GM21825 (cell line): Measurements from ENCODE around the gene NDEL1.

ENCODE experiments used
- ATAC-seq: cut with Tn5 transposase; IDR thresholded peaks from one replicate; pipeline ENCODE4 v1.9.1; 2021; ENCODE audit warnings: mild to moderate bottlenecking, moderate library complexity; ENCODE audit not compliant: unreplicated experiment

Gene NDEL1

GRCh38 chr17:8477715-8478441 is 42.2 kb downstream of the NDEL1 start:
- no peak for ATAC-seq

- ATAC-seq, result no peak
Observed at GRCh38 chr17:8479431-8479947, 43.8 kb downstream of the NDEL1 start.

GRCh38 chr17:8480011-8480976 is 44.6 kb downstream of the NDEL1 start:
- no peak for ATAC-seq

GRCh38 chr17:8481089-8481488 is 45.4 kb downstream of the NDEL1 start:
- no peak for ATAC-seq

GRCh38 chr17:8481703-8482102 is 46.0 kb downstream of the NDEL1 start:
- no peak for ATAC-seq

GRCh38 chr17:8482546-8482945 is 46.9 kb downstream of the NDEL1 start:
- ATAC-seq, result no peak

GRCh38 chr17:8484465-8484864 is 48.8 kb downstream of the NDEL1 start:
- ATAC-seq, result no peak

GRCh38 chr17:8485491-8485890 is 49.8 kb downstream of the NDEL1 start:
- no peak for ATAC-seq

GRCh38 chr17:8487130-8487645 is 51.5 kb downstream of the NDEL1 start:
- ATAC-seq, result no peak

GRCh38 chr17:8487743-8488142 is 52.1 kb downstream of the NDEL1 start:
- no peak for ATAC-seq

- no peak for ATAC-seq
Observed at GRCh38 chr17:8488491-8488890, 52.8 kb downstream of the NDEL1 start.

- no peak for ATAC-seq
Observed at GRCh38 chr17:8488901-8489300, 53.2 kb downstream of the NDEL1 start.

- no peak for ATAC-seq
Observed at GRCh38 chr17:8489841-8490240, 54.2 kb downstream of the NDEL1 start.

GRCh38 chr17:8490256-8491023 is 54.8 kb downstream of the NDEL1 start:
- ATAC-seq, result no peak

- no peak for ATAC-seq
Observed at GRCh38 chr17:8492121-8492520, 56.4 kb downstream of the NDEL1 start.

- no peak for ATAC-seq
Observed at GRCh38 chr17:8494021-8494420, 58.3 kb downstream of the NDEL1 start.

GRCh38 chr17:8494506-8495111 is 58.9 kb downstream of the NDEL1 start:
- no peak for ATAC-seq

GRCh38 chr17:8496081-8496480 is 60.4 kb downstream of the NDEL1 start:
- no peak for ATAC-seq

- ATAC-seq, result no peak
Observed at GRCh38 chr17:8499171-8499570, 63.5 kb downstream of the NDEL1 start.

GRCh38 chr17:8499614-8500013 is 63.9 kb downstream of the NDEL1 start:
- no peak for ATAC-seq
